ENCODE results near the gene ZNF610.

ZNF610 gene

GRCh38 chr19:52397310-52398080 is 61.5 kb downstream of the ZNF610 start, which contains the start of gene ZNF528:
Gene ZNF528 (plus strand): TSS chr19:52397849. CDS start chr19:52402014, 4,165 bp downstream.
- peak; percentile 92 to 93 (median 92) for DNase-seq (ENCODE audit: low read depth in 2 of 3, low spot score in 1 of 3)

GRCh38 chr19:52398081-52398441 is 62.0 kb downstream of the ZNF610 start:
- no peak for DNase-seq (ENCODE audit: low read depth in 2 of 3, low spot score in 1 of 3)

- DNase-seq (ENCODE audit: low read depth in 2 of 3, low spot score in 1 of 3), result no peak
Observed at GRCh38 chr19:52410276-52410675, 74.2 kb downstream of the ZNF610 start.

- DNase-seq (ENCODE audit: low read depth in 2 of 3, low spot score in 1 of 3), result no peak
Observed at GRCh38 chr19:52415711-52416110, 79.7 kb downstream of the ZNF610 start.
